Epidermal melanocyte (primary cell): ENCODE data around the gene DHX40.
"Not testable (repeated sequence)": the region's sequence is repeated elsewhere in the genome, so short reads cannot be mapped to it uniquely, and the experiment has no call there.

Experiments used
- DNase-seq: peaks from one replicate; pipeline ENCODE4 v3.0.0; 2011; ENCODE audit warnings: low spot score; ENCODE audit not compliant: insufficient read length

DHX40 gene

DNA sequence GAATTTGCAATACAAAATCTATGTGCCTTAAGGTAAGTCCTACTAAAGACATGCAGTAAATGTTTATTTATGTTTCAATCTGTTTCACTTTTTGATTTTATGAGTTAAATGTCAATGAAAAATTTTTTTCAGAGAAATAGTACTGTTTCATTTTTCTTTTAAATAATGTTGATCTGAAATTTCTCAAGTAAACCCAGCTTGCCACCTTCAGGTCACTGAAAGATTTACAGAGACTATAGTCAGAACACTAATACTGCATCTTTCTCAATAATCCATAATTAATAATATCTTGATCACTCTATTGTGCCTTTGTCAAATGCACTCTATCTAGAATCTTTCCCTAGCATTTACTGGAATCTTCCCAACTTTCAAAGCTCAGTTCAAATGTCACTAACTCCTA lies 6.5 kb upstream of the DHX40 start:
- DNase-seq: no peak

DNA sequence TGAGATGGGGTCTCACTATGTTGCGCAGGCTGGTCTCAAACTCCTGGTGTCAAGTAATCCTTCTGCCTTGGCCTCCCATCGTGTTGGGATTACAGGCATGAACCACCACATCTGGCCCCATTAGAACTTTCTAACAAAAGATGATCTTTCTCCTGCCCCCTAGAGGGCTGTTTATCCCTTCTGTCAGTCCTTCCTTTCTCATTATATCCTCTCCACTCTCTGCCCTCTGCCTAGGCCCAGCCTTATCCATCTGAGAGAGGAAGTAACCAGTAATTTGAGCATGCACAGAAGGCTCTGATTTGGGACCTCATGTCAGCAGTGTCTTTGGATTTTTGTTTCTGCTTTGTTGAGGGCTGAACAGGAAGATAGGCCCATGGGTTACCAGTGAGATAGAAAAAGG lies 4.4 kb upstream of the DHX40 start:
- DNase-seq: no peak

DNA sequence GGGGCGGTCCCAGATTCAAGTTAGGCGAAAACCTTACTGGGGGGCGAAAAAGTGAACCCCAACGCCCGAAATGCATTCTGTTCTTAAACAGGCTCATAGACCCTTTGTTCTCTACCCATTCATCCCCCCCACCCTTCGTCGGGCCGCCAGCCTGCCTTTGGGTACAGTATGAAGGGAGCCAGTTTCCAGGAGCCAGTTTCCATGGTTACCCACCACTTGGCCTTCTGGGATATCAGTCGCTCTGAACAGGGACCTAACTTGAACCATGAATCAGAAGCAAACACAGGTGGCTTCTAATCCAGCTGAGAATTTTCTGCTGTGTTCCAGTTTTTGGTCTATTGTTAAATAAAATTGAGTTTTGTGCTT lies 532 bp downstream of the DHX40 start:
- peak; percentile 50 for DNase-seq

DNA sequence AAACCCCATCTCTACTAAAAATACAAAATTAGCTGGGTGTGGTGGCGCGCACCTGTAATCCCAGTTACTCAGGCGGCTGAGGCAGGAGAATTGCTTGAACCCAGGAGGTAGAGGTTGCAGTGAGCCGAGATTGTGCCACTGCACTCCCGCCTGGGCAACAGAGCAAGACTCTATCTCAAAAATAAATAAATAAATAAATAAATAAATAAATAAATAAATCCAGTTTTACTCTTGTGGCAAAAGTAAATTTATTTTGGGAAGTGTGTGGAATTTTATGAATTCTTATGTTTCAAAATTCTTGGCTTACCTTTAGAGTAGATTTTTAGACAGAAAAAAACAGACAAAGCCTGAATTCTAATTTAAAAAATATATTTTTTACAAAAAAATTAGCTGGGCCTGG lies 3.7 kb downstream of the DHX40 start:
- DNase-seq: not testable (repeated sequence)

DNA sequence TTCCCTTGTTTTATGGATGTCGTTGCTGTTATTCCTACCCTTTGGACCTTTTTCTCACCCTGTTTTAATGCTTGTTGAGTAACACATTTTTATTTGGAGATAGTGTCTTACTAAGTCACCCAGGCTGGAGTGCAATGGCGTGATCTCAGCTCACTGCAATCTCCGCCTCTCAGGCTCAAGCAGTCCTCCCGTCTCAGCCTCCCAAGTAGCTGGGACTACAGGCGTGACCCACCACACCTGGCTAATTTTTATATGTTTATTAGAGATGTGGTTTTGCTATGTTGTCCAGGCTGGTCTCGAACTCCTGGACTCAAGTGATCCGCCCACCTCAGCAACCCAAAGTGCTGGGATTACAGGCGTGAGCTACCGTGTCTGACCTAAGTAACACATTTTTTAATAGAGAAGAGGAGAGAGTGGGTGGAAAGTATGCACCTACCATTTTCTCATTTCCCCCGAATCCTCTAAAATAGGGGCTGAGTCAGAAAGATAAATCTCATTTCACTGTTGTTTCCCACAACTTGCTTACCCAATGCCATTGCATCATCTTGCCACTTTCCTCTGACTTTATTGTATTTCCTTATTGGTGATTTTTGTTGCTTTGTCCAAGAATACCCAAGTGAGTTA lies 7.0 kb downstream of the DHX40 start:
- no peak for DNase-seq

DNA sequence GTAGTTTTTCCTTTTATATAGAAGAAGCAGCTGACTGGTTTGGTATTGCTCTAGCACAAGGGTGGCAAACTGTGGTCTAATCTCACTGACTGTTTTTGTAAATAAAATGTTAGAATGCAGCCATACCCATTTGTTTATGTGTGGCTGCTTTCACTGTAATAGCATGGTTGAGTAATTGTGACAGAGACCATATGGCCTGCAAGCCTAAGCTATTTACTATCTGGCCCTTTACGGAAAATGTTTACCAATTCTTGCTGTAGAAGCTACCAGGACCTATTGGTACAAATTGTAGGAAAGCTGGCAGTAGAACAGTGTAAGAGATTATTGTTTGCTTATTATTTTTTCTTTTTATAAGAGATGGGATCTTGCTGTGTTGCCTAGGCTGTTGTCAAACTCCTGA lies 18.8 kb downstream of the DHX40 start:
- DNase-seq: not testable (repeated sequence)

DNA sequence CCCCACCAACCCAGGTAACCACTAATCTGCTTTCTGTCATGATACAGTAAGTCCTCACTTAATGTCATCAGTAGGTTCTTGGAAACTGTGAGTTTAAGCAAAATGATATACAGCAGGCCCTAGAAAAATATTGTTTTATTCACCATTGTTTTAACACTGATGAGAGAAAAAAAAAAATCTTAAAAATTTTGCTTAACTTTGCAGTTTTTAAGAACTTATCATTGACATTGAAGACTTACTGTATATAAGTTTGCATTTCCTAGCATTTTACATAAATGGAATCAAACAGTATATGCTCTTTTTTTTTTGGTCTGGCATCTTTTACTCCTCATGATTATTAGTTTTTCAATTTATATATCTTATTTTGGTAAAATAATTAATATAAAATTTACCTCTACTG lies 34.8 kb downstream of the DHX40 start:
- no peak for DNase-seq

DNA sequence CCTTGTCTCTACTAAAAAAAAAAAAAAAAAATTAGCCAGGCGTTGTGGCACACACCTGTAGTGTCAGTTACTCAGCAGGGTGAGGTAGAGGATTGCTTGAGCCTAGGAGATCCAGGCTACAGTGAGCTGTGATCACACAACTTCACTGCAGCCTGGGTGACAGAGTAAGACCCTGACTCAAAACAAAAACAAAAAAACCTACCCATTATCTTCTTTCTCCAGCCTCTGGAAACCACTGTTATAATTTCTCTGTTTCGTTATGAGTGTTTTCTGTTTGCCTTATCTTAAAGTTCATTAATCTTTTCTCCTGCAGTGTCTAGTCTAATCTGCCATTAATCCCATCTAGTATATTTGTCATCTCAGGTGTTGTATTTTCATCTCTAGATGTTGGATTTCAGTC lies 35.7 kb downstream of the DHX40 start:
- DNase-seq: no peak

DNA sequence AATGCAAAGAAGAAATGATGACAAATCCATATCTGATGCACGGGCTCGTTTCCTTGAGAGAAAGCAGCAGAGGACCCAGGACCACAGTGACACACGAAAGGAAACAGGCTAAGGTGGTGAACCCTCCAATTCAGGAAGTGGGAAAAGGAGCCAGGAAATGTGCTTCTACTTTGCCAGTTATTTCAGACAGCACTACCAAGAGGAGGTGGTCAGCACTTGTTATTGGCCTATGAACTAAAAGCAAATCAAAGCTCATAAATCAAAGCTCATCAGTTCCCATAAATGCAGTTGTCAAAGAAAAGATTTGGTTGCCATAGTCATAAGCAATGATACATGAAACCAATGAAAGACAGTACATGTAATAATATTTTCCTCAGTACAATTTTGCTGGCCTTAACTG lies 41.7 kb downstream of the DHX40 start:
- DNase-seq: no peak

DNA sequence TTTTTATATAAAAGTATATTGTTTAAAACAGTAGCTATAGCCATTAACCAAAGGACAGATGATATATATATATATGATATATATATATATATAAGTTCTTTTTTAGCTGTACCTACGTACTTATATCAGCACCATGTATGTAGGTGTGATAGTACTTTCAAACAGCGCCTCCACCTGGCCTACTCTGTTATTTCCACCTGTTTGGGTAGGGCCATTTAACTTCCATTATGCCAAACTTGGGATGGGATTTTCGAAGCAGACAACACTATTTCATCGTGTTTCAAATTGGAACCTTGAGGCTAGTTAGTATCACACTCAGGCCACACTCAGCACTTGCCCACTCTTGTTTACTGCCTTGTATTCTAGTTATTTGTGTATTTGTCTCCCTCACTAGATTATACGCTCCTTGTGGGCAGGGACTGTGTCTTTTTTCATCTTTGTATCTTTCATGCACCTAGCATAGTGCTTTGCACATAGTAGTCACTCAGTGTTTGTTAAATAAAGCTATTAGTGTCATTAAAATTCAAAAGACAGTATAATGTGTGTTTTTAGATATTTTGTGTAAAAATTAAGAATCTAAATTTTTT lies 42.5 kb downstream of the DHX40 start:
- DNase-seq: no peak

DNA sequence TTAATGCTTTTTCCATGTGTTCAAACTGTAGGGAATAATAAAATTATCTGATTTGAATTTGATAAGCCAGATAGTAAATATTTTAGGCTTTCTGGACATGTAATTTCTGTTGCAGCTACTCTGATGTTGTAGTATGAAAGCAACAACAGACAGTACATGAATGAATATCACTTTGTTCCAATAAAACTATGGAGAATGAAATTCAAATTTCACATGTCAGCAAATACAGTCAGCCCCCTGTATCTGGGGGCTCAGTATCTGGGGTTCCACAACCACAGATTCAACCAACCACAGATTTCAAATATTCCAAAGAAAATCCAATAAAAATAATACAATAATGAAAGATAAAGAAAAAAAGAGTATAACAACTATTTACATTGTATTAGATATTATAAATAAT lies 46.1 kb downstream of the DHX40 start:
- no peak for DNase-seq

DNA sequence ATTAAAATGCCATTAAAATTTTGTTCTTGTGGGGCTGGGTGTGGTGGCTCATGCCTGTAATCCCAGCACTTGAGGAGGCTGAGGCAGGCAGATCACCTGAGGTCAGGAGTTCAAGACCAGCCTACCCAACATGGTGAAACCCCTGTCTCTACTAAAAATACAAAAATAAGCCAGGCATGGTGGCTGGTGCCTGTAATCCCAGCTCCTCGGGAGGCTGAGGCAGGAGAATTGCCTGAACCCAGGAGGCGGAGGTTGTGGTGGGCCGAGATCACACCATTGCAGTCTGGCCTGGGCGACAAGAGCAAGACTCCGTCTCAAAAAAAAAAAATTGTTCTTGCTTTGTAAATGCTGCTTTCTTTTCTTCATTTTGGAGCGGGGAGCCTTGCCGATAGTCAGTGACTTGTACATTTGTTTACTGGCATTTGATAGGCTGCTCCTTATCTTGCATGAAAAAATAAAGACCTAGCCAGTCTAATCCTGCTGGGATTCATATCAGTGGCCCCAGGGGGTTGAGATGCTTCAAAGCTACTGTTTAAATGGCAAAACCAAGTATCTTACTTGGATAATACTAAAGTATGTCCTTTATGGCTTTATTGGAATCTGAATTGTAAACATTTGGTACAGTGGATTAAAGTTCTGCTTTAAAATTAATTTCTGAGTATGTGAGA lies 51.0 kb downstream of the DHX40 start:
- DNase-seq: no peak

DNA sequence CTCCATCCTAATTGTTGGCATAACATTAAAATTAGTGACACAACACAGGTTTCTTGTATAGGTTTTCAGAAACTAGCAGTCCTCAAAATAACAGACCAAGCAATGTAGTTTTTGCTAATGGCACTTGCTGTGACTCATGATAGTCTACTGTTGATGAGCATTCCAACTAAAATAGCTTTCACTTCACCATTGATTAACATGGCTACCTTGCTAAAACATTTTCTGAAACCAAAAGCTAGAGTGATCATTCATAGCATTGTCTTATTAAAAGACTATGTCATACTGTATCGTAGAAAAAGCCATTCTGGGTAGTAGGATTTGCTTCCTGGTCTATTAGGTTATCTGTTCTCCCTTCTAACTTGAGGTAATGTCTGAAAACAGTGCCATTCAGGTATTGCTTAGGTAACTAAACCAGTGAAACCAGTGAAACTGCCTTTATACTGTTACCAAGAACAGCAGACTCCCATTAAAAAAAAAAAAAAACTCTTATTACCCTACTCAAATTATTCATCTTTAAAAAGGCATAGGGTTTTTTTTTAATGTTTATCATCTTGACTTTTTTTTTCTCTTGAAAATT lies 51.8 kb downstream of the DHX40 start:
- no peak for DNase-seq

DNA sequence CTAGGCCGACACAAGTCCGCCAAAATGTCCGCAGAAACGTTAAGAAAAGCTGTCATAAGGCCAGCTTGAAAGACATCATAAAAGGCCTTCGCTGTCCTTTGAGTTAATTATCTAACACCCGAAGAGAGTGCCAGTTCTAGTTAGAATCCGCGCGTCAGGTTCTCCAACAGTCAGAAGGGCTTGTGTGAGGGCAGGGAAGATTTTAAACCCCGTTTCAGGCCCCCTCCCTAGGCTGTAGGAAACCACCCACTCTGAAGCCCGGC lies 53.6 kb downstream of the DHX40 start:
- DNase-seq: peak; percentile 79

DNA sequence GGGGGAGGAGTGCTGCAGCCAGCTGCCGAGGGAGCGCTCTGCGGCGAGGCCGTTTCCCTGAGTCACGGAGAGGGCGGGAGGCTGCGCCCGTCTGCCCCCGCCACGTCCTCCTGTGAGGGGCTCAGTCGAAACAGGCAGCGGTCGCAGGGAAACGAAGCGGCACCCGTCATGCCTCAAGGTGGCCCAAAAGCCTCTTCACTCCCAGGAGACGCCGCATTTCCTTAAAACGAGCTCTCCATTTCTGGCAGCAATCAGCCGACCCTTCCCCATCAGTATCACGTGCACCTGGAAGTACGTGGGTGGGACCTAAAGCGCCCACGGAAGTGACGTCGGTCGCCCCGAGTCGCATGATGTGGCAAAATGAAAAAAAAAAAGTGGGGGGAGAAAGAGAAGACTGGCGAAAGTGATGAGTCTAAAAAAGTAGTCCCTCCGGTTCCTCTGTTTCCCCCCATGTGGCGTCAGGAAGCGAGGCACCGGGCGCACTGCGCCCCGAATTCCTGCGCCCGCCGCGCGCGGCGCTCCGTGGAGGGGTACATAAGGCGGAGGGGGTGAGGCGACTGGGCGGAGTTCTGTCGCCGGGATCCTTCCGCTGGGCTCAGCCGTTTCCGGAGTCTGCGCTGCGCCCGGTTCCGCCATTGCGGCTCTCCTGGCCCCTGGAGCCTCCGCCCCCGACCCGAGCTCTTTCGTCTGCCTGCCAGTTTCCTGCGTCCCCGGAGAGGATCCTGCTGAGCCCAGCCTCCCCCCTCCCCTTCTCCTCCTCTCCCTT lies 54.1 kb downstream of the DHX40 start, which contains the start of gene CLTC:
Gene CLTC (plus strand): TSS at position 598 of the 766 bp plus-strand sequence. CDS start 237 bp downstream, outside the sequence.
- DNase-seq: peak; percentile 79

DNA sequence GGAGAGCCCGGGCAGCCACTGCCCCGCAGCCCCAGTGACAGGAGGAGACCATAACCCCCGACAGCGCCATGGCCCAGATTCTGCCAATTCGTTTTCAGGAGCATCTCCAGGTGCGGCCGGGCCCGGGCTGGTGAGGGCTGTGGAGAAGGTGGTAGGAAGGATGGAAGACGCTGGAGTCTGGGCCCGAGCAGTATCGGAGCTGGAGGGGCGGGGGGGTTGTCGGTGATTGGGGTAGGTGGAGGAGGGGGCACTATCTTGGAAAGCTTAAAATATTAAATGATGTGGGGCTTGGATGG lies 54.6 kb downstream of the DHX40 start:
- DNase-seq: no peak

DNA sequence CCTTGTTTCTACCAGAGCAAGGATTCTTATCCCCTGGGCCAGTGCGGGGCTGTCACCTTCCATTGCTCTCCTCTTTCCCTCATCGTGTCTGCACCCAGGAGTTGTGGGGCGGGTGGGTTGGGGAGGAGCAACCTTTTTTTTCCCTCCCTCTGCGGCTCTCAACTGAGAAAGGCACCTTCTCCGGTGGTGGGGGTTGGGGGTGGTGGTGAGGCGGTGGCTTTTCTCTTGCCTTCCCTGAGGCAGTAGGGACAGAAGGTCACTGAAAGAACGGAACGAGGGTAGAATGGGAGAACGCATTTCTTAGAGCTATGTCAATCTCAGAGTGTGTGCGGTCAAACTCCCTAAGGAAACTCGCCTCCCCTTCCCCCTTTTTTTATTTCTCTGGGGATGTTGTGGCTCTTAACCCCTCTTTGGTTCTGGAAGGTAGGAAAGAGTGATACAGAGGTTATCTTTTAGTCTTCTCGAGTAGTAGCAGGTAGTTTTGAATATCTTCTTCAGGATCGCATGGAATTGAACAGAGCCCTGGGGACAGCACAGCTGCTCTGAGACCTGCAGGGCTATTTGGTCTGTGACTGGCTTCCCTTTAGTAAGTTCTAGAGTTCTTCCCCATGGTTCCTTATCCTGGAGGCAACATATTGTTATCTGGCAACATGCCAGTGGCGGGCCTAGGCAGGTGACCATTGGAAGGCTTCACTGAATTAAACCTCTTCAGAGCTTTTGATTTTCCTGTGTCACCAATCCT lies 55.3 kb downstream of the DHX40 start:
- DNase-seq: no peak

DNA sequence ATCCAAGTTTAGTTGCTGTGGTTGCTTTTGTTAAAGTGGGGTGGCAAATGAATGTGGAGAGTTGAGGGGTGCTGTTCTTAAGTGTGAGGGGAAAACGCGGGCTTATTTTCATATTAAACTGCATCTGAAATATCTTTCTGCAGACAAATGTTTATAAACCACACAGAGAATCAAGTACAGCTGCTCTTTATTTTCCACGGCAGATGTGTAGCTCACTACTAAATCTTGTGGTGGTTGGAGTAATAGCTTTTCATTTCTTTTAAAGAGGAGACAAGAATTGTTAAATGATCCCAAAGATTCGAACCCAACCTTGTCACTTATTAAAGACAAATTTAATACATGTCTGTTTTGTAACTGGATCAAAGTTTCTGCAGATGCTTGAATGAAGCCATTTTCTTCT lies 56.4 kb downstream of the DHX40 start:
- no peak for DNase-seq

DNA sequence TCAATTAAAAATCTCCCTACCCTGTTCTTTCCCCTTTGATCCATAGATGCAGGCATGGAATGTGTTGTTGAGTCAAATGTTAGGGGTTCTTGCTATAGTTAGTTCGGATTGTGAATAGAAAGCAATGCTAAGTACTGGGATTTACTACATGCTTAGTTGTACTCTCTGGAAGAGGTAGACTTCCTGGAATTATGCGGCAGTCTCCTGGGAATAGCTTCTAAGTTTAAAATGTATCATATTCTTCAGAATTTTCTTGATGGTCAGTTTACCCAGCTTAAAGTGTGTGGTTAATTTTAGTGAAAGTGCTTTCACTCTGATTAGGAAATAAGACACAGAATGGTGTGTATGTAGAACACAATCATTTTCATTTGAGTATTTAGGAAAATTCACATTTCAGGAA lies 57.7 kb downstream of the DHX40 start:
- no peak for DNase-seq

DNA sequence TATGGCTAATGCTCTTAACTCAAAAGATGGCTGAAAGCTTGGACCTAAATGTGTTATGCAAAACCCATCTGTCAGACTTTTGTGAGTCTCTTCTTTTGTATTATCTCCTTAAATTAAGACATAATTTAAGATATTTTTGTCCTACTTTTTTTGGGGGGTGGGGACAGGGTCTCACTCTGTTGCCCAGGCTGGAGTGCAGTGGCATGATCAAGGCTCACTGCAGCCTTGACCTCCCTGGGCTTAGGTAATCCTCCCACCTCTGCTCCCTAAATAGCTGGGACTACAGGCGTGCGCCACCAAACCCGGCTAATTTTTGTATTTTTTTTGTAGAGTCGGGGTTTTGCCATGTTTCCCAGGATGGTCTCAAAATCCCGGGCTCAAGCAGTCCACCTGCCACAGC lies 61.3 kb downstream of the DHX40 start:
- no peak for DNase-seq

DNA sequence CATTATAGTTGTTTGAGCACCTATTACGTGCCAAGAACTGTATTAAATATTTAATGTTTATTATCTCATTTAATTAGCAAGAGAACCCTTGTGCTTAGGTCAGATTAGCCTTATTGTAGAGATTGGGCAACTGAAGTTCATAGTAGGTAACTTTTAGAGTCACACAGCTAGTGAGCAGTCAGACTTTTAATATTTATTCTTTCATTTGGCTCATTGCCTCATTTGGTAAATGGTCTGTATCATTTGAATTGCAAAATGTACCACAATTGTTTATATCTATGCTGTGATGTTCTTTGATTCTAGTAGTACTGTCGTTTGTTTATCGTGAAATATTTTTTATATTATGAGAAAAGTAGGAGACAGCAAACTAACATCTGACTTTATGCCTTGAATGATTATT lies 61.9 kb downstream of the DHX40 start:
- no peak for DNase-seq

DNA sequence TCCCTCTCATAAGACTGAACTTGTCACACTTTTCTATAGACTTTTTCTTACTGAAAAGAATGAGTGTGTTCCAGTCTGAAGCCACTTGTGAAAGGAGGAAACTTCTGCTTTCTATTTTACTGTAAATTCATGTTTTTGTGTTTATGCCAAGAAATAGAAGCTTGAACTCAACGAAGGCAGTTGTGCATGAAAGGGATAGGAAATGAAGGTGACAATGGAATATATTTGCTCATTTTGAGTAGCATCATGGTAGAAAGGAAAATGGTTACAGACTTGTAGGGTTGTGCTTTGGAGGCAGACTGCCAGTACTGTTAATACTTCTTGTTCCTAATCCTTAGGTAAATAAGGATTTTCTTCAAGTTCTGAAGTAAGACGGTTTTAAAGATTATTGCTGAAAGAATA lies 62.4 kb downstream of the DHX40 start:
- no peak for DNase-seq
